Measurements from ENCODE around the gene TMEM50B.

TMEM50B gene

GRCh38 chr21:33512481-33512880 is 32.7 kb upstream of the TMEM50B start:
- TF ChIP-seq, protein P1, sequence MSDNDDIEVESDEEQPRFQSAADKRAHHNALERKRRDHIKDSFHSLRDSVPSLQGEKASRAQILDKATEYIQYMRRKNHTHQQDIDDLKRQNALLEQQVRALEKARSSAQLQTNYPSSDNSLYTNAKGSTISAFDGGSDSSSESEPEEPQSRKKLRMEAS (IDR thresholded peaks at IDR 0.05), result no peak
- TF ChIP-seq TAF1 (IDR thresholded peaks at IDR 0.05; ENCODE audit: low read depth) (no peak), FOXM1 (IDR thresholded peaks at IDR 0.05; ENCODE audit: borderline replicate concordance, low read depth) (no peak), REST (IDR thresholded peaks at IDR 0.05; ENCODE audit: low read depth) (no peak), EP300 (IDR thresholded peaks at IDR 0.05; ENCODE audit: borderline replicate concordance) (no peak), TCF12 (IDR thresholded peaks at IDR 0.05; ENCODE audit: low read depth) (no peak), CEBPB (IDR thresholded peaks at IDR 0.05) (no peak), NFIC (IDR thresholded peaks at IDR 0.05) (no peak), YY1 (IDR thresholded peaks at IDR 0.05; ENCODE audit: low read depth) (no peak), ZBTB7A (IDR thresholded peaks at IDR 0.05; ENCODE audit: low read depth) (no peak), EGR1 (IDR thresholded peaks at IDR 0.05) (no peak), RAD21 (IDR thresholded peaks at IDR 0.05; ENCODE audit: low read depth) (no peak), CREB1 (IDR thresholded peaks at IDR 0.05; ENCODE audit: low read depth) (no peak), TEAD4 (IDR thresholded peaks at IDR 0.05) (no peak)
- TF ChIP-seq, protein P2, sequence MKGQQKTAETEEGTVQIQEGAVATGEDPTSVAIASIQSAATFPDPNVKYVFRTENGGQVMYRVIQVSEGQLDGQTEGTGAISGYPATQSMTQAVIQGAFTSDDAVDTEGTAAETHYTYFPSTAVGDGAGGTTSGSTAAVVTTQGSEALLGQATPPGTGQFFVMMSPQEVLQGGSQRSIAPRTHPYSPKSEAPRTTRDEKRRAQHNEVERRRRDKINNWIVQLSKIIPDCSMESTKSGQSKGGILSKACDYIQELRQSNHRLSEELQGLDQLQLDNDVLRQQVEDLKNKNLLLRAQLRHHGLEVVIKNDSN (IDR thresholded peaks at IDR 0.05), result no peak

GRCh38 chr21:33511639-33512038 is 31.9 kb upstream of the TMEM50B start:
- TF ChIP-seq NFIC (IDR thresholded peaks at IDR 0.05) (no peak), EP300 (IDR thresholded peaks at IDR 0.05; ENCODE audit: borderline replicate concordance) (no peak), ZBTB7A (IDR thresholded peaks at IDR 0.05; ENCODE audit: low read depth) (no peak), EGR1 (IDR thresholded peaks at IDR 0.05) (no peak), CREB1 (IDR thresholded peaks at IDR 0.05; ENCODE audit: low read depth) (no peak), FOXM1 (IDR thresholded peaks at IDR 0.05; ENCODE audit: borderline replicate concordance, low read depth) (no peak), YY1 (IDR thresholded peaks at IDR 0.05; ENCODE audit: low read depth) (no peak), TAF1 (IDR thresholded peaks at IDR 0.05; ENCODE audit: low read depth) (no peak), CEBPB (IDR thresholded peaks at IDR 0.05) (no peak), TCF12 (IDR thresholded peaks at IDR 0.05; ENCODE audit: low read depth) (no peak), REST (IDR thresholded peaks at IDR 0.05; ENCODE audit: low read depth) (no peak)
- TF ChIP-seq, protein P2 (IDR thresholded peaks at IDR 0.05), result no peak
- TF ChIP-seq, protein P1 (IDR thresholded peaks at IDR 0.05), result no peak

DNA sequence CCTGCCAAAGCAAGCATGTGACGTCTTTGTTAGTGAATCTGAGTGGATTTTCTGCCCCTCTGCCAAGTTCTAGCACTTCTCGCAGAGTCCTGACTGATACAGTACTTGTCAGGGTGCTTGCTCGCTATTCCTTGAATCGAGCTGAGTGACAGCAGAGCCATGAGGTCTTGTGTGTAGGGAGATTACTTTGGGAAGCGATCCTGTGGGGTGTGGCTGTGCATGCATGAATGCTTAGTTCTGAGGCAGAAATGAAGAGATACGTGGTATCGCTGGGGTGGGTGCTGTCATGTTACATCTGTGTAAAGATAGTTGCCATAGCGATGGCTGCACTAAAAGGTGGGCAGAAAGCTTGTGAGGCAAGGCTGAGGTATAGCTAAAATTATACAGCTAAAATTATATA is 31.1 kb upstream of the TMEM50B start:
- TF ChIP-seq, protein P1 (IDR thresholded peaks at IDR 0.05), result no peak
- TF ChIP-seq YY1 (IDR thresholded peaks at IDR 0.05; ENCODE audit: low read depth) (no peak), CEBPB (IDR thresholded peaks at IDR 0.05) (no peak), TCF12 (IDR thresholded peaks at IDR 0.05; ENCODE audit: low read depth) (no peak), FOXM1 (IDR thresholded peaks at IDR 0.05; ENCODE audit: borderline replicate concordance, low read depth) (no peak), EGR1 (IDR thresholded peaks at IDR 0.05) (no peak), ZBTB7A (IDR thresholded peaks at IDR 0.05; ENCODE audit: low read depth) (no peak), EP300 (IDR thresholded peaks at IDR 0.05; ENCODE audit: borderline replicate concordance) (no peak), NFIC (IDR thresholded peaks at IDR 0.05) (no peak), CREB1 (IDR thresholded peaks at IDR 0.05; ENCODE audit: low read depth) (no peak), RAD21 (IDR thresholded peaks at IDR 0.05; ENCODE audit: low read depth) (no peak), REST (IDR thresholded peaks at IDR 0.05; ENCODE audit: low read depth) (no peak)

- TF ChIP-seq CEBPB (IDR thresholded peaks at IDR 0.05) (no peak), TEAD4 (IDR thresholded peaks at IDR 0.05) (no peak), TAF1 (IDR thresholded peaks at IDR 0.05; ENCODE audit: low read depth) (no peak), FOXM1 (IDR thresholded peaks at IDR 0.05; ENCODE audit: borderline replicate concordance, low read depth) (no peak), RAD21 (IDR thresholded peaks at IDR 0.05; ENCODE audit: low read depth) (no peak), YY1 (IDR thresholded peaks at IDR 0.05; ENCODE audit: low read depth) (no peak), EP300 (IDR thresholded peaks at IDR 0.05; ENCODE audit: borderline replicate concordance) (no peak), EGR1 (IDR thresholded peaks at IDR 0.05) (no peak), CREB1 (IDR thresholded peaks at IDR 0.05; ENCODE audit: low read depth) (no peak), NFIC (IDR thresholded peaks at IDR 0.05) (no peak), TCF12 (IDR thresholded peaks at IDR 0.05; ENCODE audit: low read depth) (no peak), REST (IDR thresholded peaks at IDR 0.05; ENCODE audit: low read depth) (no peak), ZBTB7A (IDR thresholded peaks at IDR 0.05; ENCODE audit: low read depth) (no peak)
- TF ChIP-seq, protein P1 (IDR thresholded peaks at IDR 0.05), result no peak
- TF ChIP-seq, protein P2 (IDR thresholded peaks at IDR 0.05), result no peak
Measured at GRCh38 chr21:33505833-33506232, 26.1 kb upstream of the TMEM50B start.

Measured in Ishikawa (cell line).